Diencephalon (tissue), 1 donor: ENCODE results near the gene GOLGA8H. TPM values are rescaled to one million over a fixed set of nuclear protein-coding genes. Genes with fewer than 3 reads are reported as not detected.

ENCODE experiments used
- small RNA-seq: library from RNA; depleted of rRNA; stranded (forward); fragments of <200 nt; gene quantifications from one replicate; pipeline ENCODE3, GENCODE V24; 2014
- total RNA-seq: library from RNA; depleted of rRNA; stranded (reverse); fragments of >200 nt; gene quantifications from one replicate; pipeline ENCODE4 v1.2.3, GENCODE V29; 2014

GOLGA8H gene
- 2.1 TPM for total RNA-seq

DNA sequence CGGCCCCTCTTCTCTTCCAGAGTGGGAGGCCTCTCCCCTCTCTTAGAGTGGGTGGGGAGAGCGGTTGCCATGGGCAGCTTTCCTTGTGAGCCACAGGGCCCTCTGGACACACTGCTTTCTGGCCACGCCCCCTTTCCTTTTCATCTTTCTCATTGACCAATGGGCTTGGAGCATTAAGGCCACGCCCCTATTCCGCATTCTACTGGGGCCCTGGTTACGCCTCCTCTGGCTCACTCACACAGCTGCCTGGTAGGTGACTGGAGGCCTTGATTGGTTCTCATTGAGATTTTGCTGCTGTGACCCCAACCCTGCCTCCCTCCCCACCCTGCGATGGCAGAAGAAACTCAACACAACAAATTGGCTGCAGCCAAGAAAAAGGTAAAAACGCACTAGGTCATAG lies at the start of gene GOLGA8H:
Gene GOLGA8H (plus strand): TSS at position 233 of the 400 bp plus-strand sequence. CDS start 98 bp downstream, at position 331.

GRCh38 chr15:30625436-30626193 lies 21.8 kb downstream of the GOLGA8H start, which contains the start of gene ARHGAP11B:
Gene ARHGAP11B (plus strand): TSS chr15:30626128.

Small RNAs within 50 kb of the gene (small RNA-seq; reads per million reads assigned to genes)
- not detected for gene RF00096
- not detected for gene RN7SL628P
- gene RN7SL796P: not detected

Other genes with a start within 250 kb of the GOLGA8H start
- gene CHRFAM7A, start 210.5 kb upstream of the GOLGA8H start, total RNA-seq: 14.8 TPM
- 2.1 TPM for gene GOLGA8R, start 189.8 kb upstream of the GOLGA8H start, total RNA-seq
- 0.69 TPM for gene GOLGA8Q, start 52.0 kb upstream of the GOLGA8H start, total RNA-seq